Measurements from ENCODE around the gene RHPN2.
"Not testable (repeated sequence)": the region's sequence is repeated elsewhere in the genome, so short reads cannot be mapped to it uniquely, and the experiment has no call there.

GRCh38 chr19:32995966-32996365 lies 68.7 kb downstream of the RHPN2 start:
- not testable (repeated sequence) for TF ChIP-seq CTCF (IDR thresholded peaks at IDR 0.05; ENCODE audit: insufficient read depth, low read length, poor library complexity, severe bottlenecking); EZH2phosphoT487 (conservative IDR thresholded peaks at IDR 0.05; ENCODE audit: low read length)
